Glomerular visceral epithelial cell (primary cell): ENCODE measurements around the gene CRYBG1.
"Not testable (repeated sequence)": the region's sequence is repeated elsewhere in the genome, so short reads cannot be mapped to it uniquely, and the experiment has no call there.

Experiments used
- DNase-seq: peaks from one replicate; pipeline ENCODE4 v3.0.0-alpha.2; 2016; ENCODE audit errors: extremely low spot score

Gene CRYBG1

DNA sequence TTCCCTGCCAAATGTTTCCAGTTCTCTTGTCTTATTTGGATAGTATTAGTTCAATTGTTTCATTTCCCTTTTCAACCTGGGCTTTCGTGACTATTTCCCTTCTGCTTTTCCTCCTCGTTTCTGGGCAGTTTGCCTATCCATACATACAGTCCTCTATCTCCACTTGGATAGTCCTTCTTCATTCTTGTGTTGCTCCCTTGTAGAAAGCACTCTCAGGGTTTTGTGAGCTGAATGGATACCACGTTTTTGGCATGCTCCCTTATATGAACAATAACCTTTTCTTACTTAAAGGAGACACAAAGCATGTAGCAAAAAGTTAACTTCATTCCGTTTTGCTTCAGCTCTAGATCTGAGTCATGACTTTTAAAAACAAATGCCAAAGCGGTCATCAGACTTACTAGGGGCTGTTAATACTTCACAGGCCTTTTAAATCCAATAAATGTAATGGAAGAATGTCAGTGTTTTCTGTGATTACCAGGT lies 16.6 kb downstream of the CRYBG1 start:
- peak; percentile 26 for DNase-seq

DNA sequence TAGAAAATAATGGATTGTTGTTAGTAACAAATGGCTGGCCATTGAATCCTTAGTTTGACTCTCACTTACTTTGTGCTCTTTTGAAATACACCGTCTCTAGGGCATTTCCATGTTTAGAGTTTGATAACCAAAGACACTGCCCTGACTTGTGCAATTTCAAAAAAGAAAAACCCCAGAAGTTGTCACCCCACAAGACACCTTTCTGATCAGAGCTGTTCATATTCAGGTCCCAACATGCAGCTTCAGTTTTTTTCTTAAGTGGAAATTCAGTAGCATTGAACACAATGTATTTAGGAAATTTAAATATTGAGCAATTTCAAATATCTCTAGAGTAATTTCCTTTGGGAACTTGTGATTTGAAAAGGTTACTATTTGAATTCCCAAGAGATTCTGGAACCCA lies 19.4 kb downstream of the CRYBG1 start:
- DNase-seq = no peak

DNA sequence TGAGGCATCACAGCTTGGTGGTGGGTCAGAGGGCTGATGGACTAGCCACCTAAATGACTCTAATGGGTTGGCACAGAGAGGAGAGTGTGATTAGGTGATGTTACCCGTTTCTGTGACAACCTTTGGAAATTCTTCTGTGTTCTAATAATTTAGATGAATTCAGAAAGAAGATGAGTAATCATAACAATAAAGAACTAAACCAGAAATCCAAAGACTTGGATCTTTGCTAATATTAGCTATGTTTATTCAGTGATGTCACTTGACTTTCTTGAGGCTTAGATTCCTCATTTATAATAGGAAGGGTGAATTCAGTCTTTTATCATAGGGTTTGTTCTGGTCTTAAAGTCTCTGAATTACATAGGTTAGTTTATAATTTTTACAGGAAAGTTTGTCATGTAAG lies 19.9 kb downstream of the CRYBG1 start:
- DNase-seq = no peak

DNA sequence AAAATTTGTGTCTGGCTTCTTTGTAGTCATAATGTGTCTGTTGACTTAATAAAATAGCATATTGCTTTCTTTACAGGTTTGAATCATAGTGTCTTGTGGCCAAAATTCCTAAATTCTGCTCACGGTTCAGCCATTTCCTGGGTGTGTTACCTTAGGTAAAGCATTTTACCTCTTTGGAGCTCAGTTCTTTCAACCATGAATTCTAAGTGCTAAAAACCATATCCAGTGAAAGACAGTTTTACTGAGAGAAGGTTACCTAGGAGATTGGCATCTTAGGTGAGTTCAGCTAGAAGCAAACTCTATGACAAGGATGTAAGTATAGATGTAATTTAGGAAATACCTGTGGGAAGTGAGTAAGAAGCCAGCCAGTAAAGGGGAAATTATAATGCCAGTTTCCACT lies 20.7 kb downstream of the CRYBG1 start:
- DNase-seq = no peak

DNA sequence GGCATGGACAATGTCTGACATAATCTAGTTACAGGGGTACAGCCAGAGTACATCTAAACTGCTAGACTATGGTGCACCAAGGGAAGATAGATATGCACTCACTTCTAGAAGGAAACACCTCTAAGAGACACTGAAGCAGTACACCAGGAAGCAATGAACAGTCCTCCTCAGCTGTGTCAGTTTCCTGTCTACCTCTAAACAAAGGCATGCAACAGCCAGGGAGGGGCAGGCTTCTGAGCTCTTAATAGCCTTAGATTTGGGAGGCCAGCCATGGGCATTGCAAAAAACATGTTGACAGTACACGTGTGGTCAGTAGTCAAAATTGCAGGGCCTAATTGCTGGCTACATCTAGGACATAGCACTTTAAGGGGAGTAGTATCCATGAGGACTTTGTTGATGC lies 21.4 kb downstream of the CRYBG1 start:
- DNase-seq = no peak

DNA sequence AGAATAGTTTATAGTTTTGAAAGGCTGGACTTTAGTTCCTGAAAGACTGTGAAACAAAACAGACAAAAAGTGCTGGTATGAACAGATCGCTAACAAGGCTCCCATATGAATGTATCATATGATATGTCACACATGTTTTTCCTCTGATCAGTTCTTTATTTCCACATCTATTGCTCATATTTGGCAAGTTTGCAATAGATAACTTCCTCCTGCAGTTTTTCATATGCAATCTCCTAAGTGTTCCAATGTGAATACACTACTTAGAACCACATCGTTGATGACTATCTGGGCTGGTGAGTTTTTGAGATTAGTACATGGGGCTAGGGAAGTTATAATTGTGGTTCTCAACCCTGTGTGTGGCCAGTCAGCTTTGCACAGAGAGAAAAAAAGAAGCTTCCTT lies 23.1 kb downstream of the CRYBG1 start:
- no peak for DNase-seq

DNA sequence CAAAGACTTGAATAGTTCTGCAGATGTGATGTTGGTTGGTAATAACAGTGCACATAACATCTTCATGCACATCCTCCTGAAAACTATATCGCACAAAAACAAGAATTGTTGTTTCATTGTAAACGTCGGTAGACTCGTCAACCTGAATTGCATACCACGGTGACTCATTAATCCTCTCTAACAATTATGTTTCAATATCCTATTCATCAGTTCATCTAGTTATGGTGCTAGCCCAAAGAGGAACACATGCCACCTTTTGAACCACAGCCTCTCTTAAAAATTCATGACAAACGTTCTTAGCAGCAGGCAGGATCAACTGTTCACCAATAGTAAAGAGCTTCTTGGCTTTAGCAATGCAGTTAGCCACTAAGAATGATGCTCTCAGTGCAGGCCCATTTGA lies 25.0 kb downstream of the CRYBG1 start:
- no peak for DNase-seq

DNA sequence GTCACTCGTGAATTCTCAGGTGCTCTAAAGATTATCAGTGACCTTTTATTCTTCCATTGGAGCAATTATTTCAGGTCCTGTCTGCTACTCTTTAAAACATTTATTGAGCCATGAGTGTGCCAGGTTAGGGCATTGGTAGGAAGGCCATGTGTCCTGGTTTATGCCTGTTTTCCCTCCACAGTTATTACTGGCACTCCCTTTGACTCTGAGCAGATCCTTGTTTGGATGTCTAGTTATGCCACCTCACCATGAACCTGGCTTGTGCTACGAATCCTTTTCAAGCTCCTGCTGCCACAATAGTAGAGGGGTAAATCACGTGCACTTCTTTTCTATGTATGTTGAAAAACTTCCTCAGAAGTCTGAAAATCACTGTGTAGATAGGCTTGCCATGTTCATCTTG lies 27.4 kb downstream of the CRYBG1 start:
- DNase-seq = no peak

DNA sequence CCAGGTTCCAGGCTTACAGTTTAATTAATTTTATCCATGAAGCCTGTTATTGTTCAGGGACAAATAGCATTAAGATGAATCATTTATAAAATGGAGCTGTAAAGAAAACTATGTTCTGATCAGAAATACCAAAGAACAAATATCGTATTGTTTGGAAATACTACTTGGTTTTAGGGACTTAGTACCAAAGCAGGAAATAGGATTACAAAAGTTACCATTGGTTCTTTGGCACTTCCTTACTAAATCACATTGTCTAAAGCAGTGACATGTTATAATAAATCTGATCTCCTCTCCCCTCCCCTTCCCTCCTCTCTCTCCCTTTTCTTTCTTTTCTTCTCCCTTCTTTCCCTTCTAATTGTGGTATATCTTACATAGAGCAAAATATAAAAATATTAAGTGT lies 29.6 kb downstream of the CRYBG1 start:
- DNase-seq = no peak

DNA sequence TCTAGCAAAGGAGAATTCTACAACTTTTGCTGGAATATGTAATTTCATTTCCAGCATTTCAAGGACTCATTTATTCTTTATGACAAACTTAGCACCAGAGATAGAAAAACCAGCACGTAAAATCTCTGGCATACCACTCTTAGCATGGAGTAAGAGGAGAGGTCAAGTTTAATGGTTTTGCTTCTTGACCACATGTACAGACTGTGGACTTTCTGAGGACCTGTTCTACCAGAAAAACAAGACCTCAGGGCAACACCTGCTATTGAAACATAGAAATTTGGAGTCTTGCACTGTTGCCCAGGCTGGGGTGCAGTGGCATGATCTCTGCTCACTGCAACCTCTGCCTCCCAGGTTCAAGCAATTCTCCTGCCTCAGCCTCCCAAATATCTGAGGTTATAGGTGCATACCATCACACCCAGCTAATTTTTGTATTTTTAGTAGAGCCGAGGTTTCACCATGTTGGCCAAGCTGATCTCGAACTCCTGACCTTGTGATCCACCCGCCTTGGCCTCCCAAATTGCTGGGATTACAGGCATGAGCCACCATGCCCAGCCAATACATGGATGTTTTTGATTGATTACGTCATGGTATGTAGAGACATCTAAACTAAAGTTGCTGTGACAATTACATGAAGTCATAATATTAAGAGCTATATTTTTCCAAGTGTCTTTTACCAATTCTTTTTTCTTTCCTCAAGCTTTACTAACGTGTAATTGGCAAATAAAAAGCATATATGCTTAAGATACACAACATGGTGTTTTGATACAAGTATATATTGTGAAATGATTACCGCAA lies 36.1 kb downstream of the CRYBG1 start:
- no peak for DNase-seq

DNA sequence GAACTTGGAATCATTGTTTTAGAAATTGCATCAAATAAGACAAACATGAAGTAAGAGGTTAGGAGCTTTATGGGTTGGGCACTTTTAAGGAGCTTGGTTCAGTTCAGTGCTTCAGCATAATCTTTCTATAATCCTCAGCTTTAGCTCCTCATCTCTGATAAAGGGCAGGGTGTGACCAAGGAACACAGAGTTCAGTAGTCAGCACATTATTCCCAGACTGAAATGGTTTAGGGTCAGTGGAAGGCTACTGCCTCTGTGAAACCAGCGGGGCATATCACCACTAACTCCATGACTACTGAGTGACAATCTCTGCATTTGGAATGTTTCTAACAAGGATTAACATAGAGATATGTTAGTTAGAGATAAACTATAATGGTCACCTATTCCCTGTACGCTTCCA lies 36.9 kb downstream of the CRYBG1 start:
- DNase-seq = peak; percentile 23

DNA sequence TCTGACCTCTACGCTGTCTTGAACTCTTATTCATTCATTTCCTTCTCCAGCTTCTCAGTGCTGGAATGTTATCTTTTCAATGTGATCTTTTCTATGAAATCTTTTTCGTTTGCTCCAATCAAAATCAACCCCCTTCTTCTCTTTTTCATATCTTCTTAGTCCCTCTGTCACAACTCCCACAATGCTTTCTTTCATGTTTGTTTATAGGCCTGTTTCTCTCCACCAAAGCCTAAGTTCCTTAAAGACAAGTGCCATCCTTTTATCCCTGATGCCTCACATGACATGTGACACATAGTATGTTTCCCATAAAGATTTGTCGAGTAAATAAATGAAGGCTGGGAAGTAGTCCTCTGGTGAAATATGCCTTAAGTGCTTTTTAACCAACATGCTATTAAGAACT lies 38.1 kb downstream of the CRYBG1 start:
- no peak for DNase-seq

DNA sequence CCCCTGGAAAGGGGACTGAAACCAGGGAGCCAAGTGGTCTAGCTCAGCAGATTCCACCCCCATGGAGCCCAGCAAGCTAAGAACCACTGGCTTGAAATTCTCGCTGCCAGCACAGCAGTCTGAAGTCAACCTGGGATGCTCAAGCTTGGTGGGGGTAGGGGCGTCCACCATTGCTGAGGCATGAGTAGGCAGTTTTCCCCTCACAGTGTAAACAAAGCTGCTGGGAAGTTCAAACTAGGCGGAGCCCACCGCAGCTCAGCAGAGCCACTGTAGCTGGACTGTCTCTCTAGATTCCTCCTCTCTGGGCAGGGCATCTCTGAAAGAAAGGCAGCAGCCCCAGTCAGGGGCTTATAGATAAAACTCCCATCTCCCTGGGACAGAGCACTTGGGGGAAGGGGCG lies 44.5 kb downstream of the CRYBG1 start:
- not testable (repeated sequence) for DNase-seq

DNA sequence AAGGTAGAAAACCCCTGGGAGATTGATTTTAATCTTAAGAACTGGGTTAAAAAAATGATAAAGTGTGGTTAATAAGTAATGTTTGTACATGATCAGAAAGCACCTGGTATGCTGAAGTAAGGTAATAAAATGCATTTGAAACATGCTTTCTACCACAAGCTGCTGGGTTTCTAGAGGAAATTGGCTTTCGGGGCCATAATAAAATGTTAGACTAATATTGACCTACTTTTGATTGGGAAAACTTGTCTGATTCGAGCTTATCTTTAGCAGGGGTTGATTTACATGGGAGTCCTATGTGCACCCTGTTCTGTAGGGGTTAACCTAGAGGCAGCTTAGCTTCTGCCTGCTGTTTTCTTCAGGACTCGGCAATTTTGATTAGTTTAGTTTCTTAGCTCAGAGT lies 50.5 kb downstream of the CRYBG1 start:
- DNase-seq = no peak

DNA sequence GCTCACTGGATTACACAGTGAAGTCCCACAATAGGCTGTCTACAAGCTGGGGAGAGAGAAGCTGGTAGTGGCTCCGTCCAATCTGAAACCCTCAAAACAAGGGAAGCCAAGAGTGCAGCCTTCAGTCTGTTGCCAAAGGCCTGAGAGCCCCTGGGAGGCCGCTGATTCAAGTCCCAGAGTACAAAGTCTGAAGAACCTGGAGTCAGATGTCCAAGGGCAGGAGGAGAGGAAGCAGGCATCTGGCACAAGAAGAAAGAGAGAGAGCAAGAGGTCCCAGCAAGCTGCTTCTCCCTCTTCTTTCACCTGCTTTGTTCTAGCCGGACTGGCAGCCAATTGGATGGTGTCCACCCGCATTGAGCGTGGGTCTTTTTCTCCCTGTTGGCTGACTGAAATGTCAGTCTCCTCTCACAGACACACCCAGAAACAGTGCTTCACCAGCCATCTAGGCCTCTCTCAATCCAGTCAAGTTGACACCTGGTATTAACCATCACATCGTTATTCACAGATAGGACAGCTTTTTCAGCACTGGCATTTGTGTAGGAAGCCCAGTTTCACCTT lies 51.2 kb downstream of the CRYBG1 start:
- no peak for DNase-seq

DNA sequence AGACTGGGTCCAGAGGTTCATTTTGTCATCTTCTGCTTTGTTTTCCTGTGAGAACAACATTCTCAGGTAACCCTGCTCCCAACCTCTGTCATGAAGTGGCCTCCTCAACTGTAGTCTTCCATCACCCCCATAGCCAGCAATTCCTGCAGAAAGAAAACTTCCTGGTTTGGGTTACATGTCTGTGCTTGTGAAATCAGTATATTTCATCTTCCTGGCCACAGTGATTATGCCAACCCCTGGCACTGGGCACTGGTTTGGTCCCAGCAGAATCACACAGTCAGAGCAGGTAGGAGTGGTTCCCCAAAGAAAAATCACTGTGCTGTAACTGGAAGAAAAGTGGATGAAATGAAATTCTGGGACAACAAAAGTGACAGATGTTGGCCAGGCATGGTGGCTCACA lies 52.5 kb downstream of the CRYBG1 start:
- DNase-seq = no peak

DNA sequence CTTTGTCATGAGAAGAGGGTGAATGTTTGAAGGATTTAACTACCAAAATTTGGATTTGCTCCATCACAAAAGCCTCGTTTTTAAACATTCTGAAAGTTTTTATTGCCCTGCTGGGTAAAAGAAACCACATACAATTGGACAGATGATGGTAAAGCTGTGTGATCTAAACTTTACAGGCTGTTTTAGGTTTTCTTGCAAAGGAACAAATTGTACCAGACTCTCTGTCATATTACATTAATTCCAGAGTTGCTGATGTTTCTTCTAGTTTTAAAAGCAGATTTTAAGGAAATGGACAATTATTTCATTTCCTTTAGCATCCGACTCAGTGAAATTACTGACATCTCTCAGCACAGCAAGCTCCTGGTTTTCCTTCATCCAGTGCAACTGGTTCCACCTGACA lies 53.2 kb downstream of the CRYBG1 start:
- no peak for DNase-seq

DNA sequence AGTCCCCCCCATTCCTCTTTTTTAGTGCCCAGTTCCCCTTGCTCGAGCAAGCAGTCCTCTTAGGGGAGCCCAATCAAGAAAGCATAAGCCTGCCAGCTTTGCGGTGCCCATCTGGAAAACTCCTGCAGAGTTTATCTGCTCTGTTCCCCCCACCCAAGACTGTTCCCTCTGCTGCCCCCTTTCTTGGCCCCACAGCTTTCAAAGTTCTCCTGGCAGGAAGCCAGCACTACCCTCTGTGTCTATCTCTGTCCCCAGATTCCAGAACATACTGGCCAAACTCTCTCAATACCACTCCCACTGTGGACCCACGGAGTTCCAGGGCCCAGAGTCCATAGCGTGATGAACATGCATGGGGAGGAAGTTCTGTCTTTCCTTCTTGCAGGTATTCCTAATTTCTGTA lies 55.4 kb downstream of the CRYBG1 start:
- no peak for DNase-seq

DNA sequence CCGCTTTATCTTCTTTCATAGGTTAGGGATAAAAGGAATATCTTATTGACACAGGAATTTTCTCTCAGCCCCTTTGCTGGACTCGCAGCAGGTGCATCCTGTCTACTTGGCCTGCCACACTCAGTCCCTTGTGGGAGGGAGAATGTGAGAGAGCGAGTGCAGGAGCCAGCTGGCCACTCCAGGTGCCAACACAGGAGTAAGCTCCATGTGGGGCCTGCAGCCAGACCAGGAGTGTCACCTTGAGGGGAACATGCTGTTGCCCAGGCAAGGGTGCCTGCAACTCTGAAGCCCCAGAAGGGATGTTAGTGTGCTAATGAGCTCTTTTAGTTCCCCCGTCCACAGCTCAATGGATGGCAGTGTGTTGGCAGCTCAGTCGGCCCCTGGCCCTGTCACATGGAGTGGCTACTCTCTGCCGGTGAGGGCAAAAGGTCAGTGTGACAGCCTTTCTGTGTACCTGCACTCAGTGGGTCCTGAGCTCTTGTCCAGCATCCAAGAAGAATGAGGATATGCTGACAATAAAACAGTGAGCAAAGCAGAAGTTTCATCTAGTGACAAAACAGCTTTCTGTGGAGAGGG lies 57.1 kb downstream of the CRYBG1 start:
- no peak for DNase-seq

DNA sequence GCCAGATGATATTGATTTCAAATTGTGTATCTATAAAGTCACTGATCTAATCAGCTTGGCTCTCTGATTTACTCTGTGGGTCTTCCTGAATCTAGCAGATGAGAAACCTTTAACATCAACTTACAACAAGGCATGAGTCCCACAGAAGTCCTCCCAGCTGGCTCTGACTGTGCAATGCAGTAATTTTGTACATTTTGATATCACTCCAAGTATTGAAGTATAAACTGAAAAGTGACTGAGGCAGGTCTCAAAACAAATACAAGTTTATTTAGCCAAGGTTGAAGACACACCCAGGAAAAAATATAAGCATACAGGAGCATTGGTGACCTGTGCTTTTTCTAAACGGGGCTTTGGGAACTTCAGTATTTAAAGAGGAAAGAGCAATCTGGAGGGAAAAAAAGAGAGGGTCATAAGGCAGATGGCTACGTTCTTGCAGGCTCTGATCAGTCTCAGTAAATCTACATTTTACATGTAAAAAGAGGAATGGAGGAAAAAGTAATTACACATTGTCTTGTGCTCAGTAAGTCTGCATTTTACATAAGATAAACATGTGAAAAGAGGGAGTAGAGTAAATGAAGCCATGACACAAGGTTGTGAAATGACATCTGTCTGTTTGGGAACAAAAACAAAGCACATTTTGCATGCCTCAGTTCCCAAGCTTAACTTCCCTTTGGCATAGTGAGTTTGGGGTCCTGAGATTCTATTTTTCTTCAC lies 59.5 kb downstream of the CRYBG1 start:
- no peak for DNase-seq

DNA sequence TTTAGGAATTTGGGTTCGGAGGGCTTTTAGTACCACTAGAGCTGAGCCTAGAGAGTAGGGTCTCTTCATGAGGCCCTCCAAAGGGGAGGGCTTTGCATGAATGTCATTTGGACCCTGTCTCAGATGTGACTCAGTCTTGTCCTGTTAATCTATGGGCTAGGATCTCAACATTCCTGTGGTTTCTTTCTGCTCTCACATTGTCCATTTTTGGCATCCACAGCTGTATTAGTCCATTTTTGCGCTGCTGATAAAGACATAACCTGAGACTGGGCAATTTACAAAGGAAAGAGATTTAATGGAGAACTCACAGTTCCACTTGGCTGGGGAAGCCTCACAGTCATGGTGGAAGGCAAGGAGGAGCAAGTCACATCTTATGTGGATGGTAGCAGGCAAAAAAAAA lies 61.0 kb downstream of the CRYBG1 start:
- DNase-seq = peak; percentile 35

DNA sequence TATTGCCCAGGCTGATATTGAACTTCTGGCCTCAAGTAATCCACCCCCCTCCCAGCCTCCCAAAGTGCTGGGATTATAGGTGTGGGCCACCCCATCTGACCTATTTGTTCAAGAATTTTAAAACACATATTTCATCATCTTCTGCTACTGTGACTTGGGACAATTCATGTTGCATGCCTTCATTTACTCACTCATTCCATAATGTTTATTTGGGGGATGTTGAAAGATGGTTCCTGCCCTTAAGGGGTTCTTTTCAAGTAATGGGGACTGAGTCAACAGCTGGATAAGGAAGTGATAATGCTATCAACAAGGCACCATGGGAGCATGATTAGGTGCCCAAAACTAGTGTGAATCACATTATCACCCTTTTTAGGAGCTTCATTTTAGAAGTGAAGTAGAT lies 62.0 kb downstream of the CRYBG1 start:
- no peak for DNase-seq

DNA sequence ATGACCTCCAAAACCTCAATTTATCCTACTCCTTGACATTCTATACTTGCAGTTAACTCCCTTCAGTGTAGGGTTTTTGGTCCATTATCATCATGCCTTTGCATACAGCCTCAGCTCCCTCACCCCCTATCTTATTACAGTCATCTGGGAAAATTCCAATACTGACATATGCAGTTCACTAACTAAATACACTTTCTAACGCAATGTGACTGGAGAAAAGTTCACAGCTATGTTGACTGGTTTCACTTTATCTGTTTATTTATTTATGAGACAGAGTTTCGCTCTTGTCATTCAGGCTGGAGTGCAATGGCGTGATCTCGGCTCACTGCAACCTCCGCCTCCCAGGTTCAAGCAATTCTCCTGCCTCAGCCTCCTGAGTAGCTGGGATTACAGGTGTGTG lies 64.9 kb downstream of the CRYBG1 start:
- DNase-seq = no peak
